Measurements from ENCODE around the gene TFF1. TPM values are rescaled to one million over a fixed set of nuclear protein-coding genes. Genes with fewer than 3 reads are reported as not detected.

Gene TFF1
- total RNA-seq, 1 donor = not detected

GRCh38 chr21:42388740-42389448, 22.6 kb upstream of the TFF1 start:
- H3K4me3 ChIP-seq (ENCODE audit: low read depth, low read length) = no peak overlapping the region
- no peak for TF ChIP-seq CTCF (IDR thresholded peaks at IDR 0.05; ENCODE audit: insufficient read depth, low read depth, low read length)
- DNase-seq (ENCODE audit: low read depth) = no peak

GRCh38 chr21:42387843-42388340, 21.6 kb upstream of the TFF1 start:
- DNase-seq (ENCODE audit: low read depth) = no peak
- H3K4me3 ChIP-seq (ENCODE audit: low read depth, low read length) = no peak overlapping the region
- TF ChIP-seq CTCF (IDR thresholded peaks at IDR 0.05; ENCODE audit: insufficient read depth, low read depth, low read length) = no peak

- H3K4me3 ChIP-seq (ENCODE audit: low read depth, low read length) = no peak overlapping the region
- no peak for TF ChIP-seq CTCF (IDR thresholded peaks at IDR 0.05; ENCODE audit: insufficient read depth, low read depth, low read length)
- DNase-seq (ENCODE audit: low read depth) = no peak
These were observed 20.8 kb upstream of the TFF1 start for GRCh38 chr21:42387164-42387563.

- no peak overlapping the region for H3K4me3 ChIP-seq (ENCODE audit: low read depth, low read length)
- no peak for DNase-seq (ENCODE audit: low read depth)
- no peak for TF ChIP-seq CTCF (IDR thresholded peaks at IDR 0.05; ENCODE audit: insufficient read depth, low read depth, low read length)
These were observed 19.8 kb upstream of the TFF1 start for GRCh38 chr21:42386034-42386591.

GRCh38 chr21:42385619-42386018, 19.3 kb upstream of the TFF1 start:
- TF ChIP-seq CTCF (IDR thresholded peaks at IDR 0.05; ENCODE audit: insufficient read depth, low read depth, low read length) = no peak
- DNase-seq (ENCODE audit: low read depth) = no peak
- H3K4me3 ChIP-seq (ENCODE audit: low read depth, low read length) = no peak overlapping the region

GRCh38 chr21:42384989-42385388, 18.7 kb upstream of the TFF1 start:
- no peak for TF ChIP-seq CTCF (IDR thresholded peaks at IDR 0.05; ENCODE audit: insufficient read depth, low read depth, low read length)
- H3K4me3 ChIP-seq (ENCODE audit: low read depth, low read length) = no peak overlapping the region
- DNase-seq (ENCODE audit: low read depth) = no peak

Measured in fibroblast of villous mesenchyme (primary cell).